ENCODE data around the gene CFAP99.

DNA sequence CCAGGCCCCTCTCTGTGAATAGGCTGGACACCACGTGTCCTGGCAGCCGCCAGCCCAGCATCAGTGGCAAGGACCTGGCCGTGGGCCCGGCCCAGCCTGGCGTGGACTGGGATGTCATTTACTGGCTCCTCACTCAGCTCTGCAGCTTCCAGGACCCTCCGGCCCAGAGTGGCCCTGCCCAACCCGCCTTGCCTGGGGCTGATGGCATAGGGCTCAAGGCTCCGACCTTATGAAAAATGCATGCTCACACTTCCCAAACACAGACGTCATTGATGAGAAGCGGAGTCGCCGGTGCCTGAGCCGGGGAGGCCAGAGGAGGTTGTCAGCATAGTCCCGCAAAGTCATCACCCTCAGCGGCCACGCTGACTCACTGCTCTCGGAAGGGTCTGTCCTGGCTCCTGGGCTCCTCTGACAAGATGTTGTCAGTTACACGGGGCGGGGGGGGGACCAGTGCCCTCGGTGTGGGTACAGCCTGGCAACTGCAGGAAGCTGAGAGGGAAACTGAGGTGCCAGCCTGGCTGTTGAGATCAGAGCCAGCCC is 14.3 kb downstream of the CFAP99 start:
- TF ChIP-seq, protein P1, sequence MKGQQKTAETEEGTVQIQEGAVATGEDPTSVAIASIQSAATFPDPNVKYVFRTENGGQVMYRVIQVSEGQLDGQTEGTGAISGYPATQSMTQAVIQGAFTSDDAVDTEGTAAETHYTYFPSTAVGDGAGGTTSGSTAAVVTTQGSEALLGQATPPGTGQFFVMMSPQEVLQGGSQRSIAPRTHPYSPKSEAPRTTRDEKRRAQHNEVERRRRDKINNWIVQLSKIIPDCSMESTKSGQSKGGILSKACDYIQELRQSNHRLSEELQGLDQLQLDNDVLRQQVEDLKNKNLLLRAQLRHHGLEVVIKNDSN (IDR thresholded peaks at IDR 0.05) = no peak
- no peak for TF ChIP-seq RAD21 (IDR thresholded peaks at IDR 0.05; ENCODE audit: low read depth)
- TF ChIP-seq, protein P2, sequence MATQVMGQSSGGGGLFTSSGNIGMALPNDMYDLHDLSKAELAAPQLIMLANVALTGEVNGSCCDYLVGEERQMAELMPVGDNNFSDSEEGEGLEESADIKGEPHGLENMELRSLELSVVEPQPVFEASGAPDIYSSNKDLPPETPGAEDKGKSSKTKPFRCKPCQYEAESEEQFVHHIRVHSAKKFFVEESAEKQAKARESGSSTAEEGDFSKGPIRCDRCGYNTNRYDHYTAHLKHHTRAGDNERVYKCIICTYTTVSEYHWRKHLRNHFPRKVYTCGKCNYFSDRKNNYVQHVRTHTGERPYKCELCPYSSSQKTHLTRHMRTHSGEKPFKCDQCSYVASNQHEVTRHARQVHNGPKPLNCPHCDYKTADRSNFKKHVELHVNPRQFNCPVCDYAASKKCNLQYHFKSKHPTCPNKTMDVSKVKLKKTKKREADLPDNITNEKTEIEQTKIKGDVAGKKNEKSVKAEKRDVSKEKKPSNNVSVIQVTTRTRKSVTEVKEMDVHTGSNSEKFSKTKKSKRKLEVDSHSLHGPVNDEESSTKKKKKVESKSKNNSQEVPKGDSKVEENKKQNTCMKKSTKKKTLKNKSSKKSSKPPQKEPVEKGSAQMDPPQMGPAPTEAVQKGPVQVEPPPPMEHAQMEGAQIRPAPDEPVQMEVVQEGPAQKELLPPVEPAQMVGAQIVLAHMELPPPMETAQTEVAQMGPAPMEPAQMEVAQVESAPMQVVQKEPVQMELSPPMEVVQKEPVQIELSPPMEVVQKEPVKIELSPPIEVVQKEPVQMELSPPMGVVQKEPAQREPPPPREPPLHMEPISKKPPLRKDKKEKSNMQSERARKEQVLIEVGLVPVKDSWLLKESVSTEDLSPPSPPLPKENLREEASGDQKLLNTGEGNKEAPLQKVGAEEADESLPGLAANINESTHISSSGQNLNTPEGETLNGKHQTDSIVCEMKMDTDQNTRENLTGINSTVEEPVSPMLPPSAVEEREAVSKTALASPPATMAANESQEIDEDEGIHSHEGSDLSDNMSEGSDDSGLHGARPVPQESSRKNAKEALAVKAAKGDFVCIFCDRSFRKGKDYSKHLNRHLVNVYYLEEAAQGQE (IDR thresholded peaks at IDR 0.05; ENCODE audit: low read depth) = no peak
- TF ChIP-seq FOXM1 (IDR thresholded peaks at IDR 0.05; ENCODE audit: borderline replicate concordance, low read depth) = no peak
